Nucleus accumbens (tissue), 56 donors: ENCODE results near the gene SEC14L5.
"Not testable (repeated sequence)": the region's sequence is repeated elsewhere in the genome, so short reads cannot be mapped to it uniquely, and the experiment has no call there.

Experiments used
- DNase-seq, 56 donors: peaks; one replicate each; lab custom pipeline; 2025; lab: John Stamatoyannopoulos, UW

SEC14L5 gene

GRCh38 chr16:4948903-4949766 is 9.0 kb upstream of the SEC14L5 start:
- DNase-seq = no peak

- DNase-seq = no peak
Observed at GRCh38 chr16:4949986-4950385, 8.1 kb upstream of the SEC14L5 start.

DNA sequence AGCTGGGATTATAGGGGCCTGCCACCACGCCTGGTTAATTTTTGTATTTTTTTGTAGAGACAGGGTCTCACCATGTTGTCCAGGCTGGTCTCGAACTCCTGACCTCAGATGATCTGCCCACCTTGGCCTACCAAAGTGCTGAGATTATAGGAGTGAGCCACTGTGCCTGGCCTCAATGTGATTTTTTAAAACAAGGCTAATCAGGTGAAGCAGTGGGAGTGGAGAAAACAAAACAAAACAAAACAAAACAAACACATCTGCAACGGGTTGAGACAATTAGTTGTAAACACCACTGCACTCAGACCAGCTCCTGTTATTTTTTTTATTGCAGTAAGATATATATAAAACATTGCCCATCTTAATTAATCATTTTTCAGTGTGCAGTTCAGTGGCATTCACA is 6.5 kb upstream of the SEC14L5 start:
- not testable (repeated sequence) for DNase-seq

GRCh38 chr16:4954714-4955113 is 3.4 kb upstream of the SEC14L5 start:
- no peak for DNase-seq

DNA sequence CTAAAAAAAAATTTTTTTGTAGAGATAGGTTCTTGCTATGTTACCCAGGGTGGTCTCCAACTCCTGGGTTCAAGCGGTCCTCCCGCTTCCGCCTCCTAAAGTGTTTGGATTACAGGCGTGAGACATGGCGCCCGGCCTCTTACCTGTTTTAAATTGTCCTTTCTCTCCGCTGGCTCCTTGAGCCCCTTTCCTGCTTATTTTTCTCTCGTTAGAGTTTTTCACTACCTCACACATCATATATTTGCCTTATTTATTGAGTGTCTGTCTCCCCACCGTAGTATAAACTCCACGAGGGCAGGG is 760 bp upstream of the SEC14L5 start:
- no peak for DNase-seq

GRCh38 chr16:4958510-4959438 is 644 bp downstream of the SEC14L5 start:
- peak in 11 of 56 donors; percentile 5 to 64 (median 48) for DNase-seq

- DNase-seq = peak in 4 of 56 donors; percentile 13 to 25 (median 21)
Observed at GRCh38 chr16:4960579-4960978, 2.4 kb downstream of the SEC14L5 start.

DNA sequence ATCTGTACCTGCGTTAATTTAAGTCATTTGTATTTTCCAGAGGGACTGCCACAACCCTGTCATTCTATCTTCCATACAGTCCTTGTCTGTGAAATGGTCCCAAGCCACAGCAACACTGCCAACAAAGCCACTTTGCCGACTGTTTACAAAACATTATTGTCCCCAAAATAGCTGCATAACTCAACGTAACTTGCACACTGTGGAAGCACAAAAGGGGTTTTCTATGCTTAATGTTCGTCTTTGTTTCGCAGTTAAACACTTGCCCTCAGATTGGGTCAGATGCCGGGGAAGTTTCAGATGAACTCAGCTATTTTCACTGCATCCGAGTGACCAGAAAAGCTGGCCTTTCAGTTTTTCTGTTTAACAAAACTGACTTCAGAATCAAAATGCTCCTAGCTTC is 4.6 kb downstream of the SEC14L5 start:
- peak in 42 of 56 donors; percentile 14 to 85 (median 66) for DNase-seq

- not testable (repeated sequence) for DNase-seq
Observed at GRCh38 chr16:4963527-4963926, 5.4 kb downstream of the SEC14L5 start.

DNA sequence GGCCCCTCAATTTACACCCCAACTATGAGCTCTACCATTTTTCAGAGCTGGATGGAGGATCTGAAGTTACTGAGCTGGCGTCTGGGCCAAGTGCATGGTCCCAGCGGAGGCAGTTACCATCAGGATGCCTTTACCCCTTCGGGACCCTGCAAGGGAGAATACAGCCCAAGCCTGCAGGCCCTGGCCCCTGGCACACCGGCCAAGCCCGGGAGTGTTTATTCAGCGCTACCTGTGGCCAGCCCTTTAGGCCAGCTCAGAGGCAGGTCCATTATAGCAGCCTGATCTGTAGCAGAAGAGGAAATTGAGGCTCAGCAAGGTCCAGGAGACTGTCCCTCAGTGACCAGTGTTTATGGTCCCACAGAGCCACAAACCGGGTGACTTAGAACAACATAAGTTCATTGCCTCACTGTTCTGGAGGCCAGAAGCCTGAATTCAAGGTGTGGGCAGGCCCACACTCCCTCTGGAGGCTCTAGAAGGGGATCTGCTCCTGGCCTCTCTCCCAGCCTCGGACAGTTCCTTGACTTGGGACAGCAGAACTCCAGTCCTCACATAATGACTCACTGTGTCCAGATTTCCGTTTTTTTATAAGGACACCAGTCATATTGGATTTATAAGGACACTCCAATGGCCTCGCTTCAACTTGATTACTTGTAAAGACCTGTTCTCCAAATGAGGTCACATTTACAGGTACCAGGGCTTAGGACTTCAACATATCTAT is 8.8 kb downstream of the SEC14L5 start:
- no peak for DNase-seq

GRCh38 chr16:4968278-4968677 is 10.1 kb downstream of the SEC14L5 start:
- DNase-seq = not testable (repeated sequence)

DNA sequence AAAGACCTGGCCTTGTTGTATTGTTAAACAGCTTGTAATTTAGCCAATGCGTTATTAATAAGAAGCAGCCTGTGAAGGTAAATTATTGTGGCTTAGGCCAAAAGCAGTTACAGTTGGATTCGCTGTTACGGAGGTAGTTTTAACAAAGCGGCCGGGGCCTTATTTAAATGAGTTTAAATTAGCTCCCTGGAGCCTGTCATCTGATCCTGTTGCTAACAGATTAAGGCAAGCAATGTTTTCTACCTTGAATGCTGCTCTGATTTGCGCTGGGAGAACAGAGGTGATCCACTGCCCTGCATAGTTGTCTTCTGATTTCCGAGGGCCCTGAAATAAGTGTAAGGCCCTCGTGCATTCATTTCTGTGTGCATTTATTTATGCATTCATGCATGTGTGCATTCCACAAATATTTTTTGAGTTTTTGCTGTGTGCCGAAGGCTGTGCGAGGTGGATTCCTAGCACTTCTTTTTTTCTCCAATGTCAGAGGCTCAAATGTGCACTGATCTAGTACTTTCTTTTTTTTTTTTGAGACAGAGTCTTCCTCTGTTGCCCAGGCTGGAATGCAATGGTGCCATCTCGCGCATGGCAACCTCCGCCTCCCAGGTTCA is 10.9 kb downstream of the SEC14L5 start:
- DNase-seq = no peak

DNA sequence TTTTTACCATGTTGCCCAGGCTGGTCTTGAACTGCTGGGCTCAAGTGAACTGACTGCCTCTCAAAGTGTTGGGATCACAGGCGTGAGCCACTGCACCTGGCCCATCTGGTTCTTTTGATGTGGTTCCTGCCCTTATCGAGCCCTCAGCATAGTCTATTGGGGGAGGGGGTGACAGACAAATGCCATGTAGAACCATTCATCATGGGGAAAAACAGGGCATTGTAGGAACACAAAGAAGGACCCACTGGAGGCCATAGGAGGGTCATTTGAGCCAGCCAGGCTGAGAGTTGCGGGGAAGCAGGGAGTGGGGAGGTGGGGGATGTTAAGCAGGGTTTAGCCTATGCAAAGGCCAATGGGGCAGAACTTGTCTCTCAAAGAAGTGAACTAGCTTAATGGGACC is 11.9 kb downstream of the SEC14L5 start:
- DNase-seq = no peak

- peak in 49 of 56 donors; percentile 35 to 96 (median 77) for DNase-seq
Observed at GRCh38 chr16:4972938-4973587, 14.9 kb downstream of the SEC14L5 start.

GRCh38 chr16:4976079-4976478 is 17.9 kb downstream of the SEC14L5 start:
- no peak for DNase-seq

DNA sequence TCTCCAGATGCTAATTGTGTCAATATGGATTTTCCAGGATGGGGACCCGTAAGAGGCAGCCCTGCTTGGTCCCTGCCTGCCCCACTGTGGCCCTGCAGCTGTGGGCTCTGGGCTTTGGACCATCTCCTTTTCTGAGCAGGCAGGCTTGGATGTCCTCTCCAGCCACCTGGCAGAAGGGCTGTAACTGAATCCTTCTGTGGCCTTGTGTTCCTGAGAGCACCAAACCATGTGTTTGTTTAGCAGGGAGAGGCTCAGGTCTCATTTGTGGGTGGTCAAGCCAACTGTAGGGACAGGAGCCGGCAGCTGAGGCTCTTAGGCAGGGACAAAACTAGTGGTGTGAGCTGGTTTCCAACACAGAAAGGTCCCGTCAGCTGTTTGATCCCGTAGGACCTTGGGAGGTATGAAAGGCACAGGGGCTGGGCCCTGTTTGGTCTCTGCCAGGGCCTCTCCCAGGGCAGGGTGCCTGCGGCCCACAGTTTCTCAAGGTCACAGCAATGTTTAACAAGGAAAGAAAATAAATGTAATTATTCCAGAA is 18.5 kb downstream of the SEC14L5 start:
- DNase-seq = no peak

- DNase-seq = no peak
Observed at GRCh38 chr16:4979164-4979563, 21.0 kb downstream of the SEC14L5 start.

GRCh38 chr16:4979736-4980660 is 21.9 kb downstream of the SEC14L5 start:
- no peak for DNase-seq
